AG09309 (cell line): ENCODE results near the gene OLFM2.

Experiments used
- DNase-seq: peaks from one replicate; pipeline ENCODE4 v3.0.0-alpha.2; 2010; ENCODE audit warnings: low read depth
- H3K4me3 ChIP-seq: 2 replicates; pipeline ENCODE4 v1.5.1; 2011; ENCODE audit warnings: mild to moderate bottlenecking, low read depth, low read length, moderate library complexity; ENCODE audit not compliant: control insufficient read depth
- CTCF ChIP-seq: IDR thresholded peaks from 2 replicates; pipeline ENCODE4 v1.5.1; 2011; ENCODE audit warnings: mild to moderate bottlenecking, low read depth, low read length, inconsistent platforms; ENCODE audit not compliant: insufficient read depth, control insufficient read depth; ENCODE audit errors: missing control alignments

Gene OLFM2

GRCh38 chr19:9910625-9911024, 25.7 kb downstream of the OLFM2 start:
- no peak for DNase-seq
- no peak overlapping the region for H3K4me3 ChIP-seq
- no peak for TF ChIP-seq CTCF

- DNase-seq = no peak
- no peak for TF ChIP-seq CTCF
Observed at GRCh38 chr19:9909251-9909650, 27.1 kb downstream of the OLFM2 start.

GRCh38 chr19:9906475-9907087, 29.7 kb downstream of the OLFM2 start:
- DNase-seq = no peak
- TF ChIP-seq CTCF = no peak
- no peak overlapping the region for H3K4me3 ChIP-seq

More at GRCh38 chr19:9909251-9909650, 27.1 kb downstream of the OLFM2 start:
- H3K4me3 ChIP-seq = no peak overlapping the region

GRCh38 chr19:9903336-9903735, 33.0 kb downstream of the OLFM2 start:
- H3K4me3 ChIP-seq = no peak overlapping the region
- TF ChIP-seq CTCF = no peak
- no peak for DNase-seq

- DNase-seq = no peak
- no peak overlapping the region for H3K4me3 ChIP-seq
- TF ChIP-seq CTCF = no peak
Observed at GRCh38 chr19:9901642-9902041, 34.7 kb downstream of the OLFM2 start.

- TF ChIP-seq CTCF = no peak
- H3K4me3 ChIP-seq = no peak overlapping the region
- no peak for DNase-seq
Observed at GRCh38 chr19:9901020-9901419, 35.3 kb downstream of the OLFM2 start.
